GM21576 (cell line): ENCODE data around the gene PRSS21.

ENCODE experiments used
- ATAC-seq: cut with Tn5 transposase; IDR thresholded peaks from one replicate; pipeline ENCODE4 v1.9.1; 2021; ENCODE audit warnings: mild to moderate bottlenecking, moderate library complexity; ENCODE audit not compliant: unreplicated experiment

PRSS21 gene

GRCh38 chr16:2860826-2861567 lies 44.0 kb downstream of the PRSS21 start:
- no peak for ATAC-seq

- ATAC-seq: no peak
These were observed 48.6 kb downstream of the PRSS21 start for GRCh38 chr16:2865651-2866050.

GRCh38 chr16:2866431-2866830 lies 49.4 kb downstream of the PRSS21 start:
- ATAC-seq: no peak

- no peak for ATAC-seq
These were observed 50.6 kb downstream of the PRSS21 start for GRCh38 chr16:2867661-2867986.

DNA sequence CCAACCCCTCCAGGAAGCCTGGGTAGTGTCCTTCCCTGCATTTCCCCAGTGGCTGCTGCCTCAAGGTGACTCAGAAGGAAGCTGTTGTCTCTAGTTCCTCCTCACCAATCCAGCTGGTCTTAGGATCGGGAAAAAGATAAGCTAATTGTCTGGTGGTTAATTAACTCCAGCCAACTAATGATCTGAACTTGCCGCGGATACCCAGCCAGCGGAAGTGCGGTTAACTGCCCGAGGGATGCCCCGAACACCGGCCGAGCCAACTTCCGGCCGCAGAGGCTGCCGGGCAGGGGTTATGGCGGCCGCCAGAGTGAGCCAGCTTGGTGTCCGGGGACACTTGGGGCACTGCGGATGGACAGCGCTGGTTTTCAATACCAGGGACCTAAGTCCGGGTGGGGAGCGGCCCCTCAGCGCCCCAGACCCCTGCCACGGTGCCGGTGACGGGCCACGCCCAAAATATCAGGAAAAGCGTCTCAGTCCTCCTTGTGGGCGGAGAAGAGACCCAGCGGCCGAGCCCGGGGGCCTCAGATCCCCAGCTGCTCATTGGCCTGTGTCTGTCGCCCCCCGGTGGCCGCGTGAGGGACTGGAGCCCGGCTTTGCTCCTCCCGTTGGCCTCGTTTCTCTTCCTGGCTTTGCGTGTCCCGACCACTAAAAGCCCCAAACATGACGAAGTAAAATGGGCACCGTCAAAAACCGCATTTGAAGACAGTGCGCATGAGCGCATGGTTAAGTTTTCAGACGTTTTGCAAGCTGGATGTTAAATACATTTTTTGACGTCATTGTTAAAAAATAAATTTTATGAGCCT lies 51.2 kb downstream of the PRSS21 start:
- ATAC-seq: peak; percentile 92
